Mucosa of descending colon (tissue), 3 donors: ENCODE measurements around the gene PLAC1. TPM values are rescaled to one million over a fixed set of nuclear protein-coding genes. Genes with fewer than 3 reads are reported as not detected.

Source experiments
- ATAC-seq: fragments of 200-7000 bp; cut with Tn5 transposase; one replicate; pipeline ENCODE4 v1.9.1; 2020; ENCODE audit warnings: mild to moderate bottlenecking, moderate library complexity
- DNase-seq, 3 donors: peaks; one replicate each; pipeline ENCODE4 v3.0.0-alpha.2; 2020
- H3K36me3 ChIP-seq: fragments of 200-600 bp; one replicate; pipeline ENCODE4 v1.8.0; 2021; ENCODE audit warnings: low read depth, mild to moderate bottlenecking
- H3K4me1 ChIP-seq: fragments of 200-600 bp; one replicate; pipeline ENCODE4 v1.8.0; 2021; ENCODE audit warnings: low read depth, mild to moderate bottlenecking
- H3K4me3 ChIP-seq: fragments of 200-600 bp; one replicate; pipeline ENCODE4 v1.8.0; 2021; ENCODE audit warnings: mild to moderate bottlenecking
- H3K9me3 ChIP-seq: fragments of 200-600 bp; one replicate; pipeline ENCODE4 v1.8.0; 2021; ENCODE audit warnings: mild to moderate bottlenecking
- intact Hi-C, 2 donors: fragments of 100-400 bp; cut with DNase I in 1 of 2; cut with micrococcal nuclease in 1 of 2; formaldehyde crosslinking; loops; one replicate each; pipeline versions ENCODE4 v1.11.0 to v1.11.1; 2022; cut with DNase I, micrococcal nuclease
- total RNA-seq, 3 donors: library from RNA; stranded (reverse); fragmentation: NEBNext Ultra II Directional in 2 of 3; extraction: Animal tissue kit (Norgen Biotek cat#: 25700) in 2 of 3; gene quantifications; one replicate each; pipeline versions ENCODE4 v1.2.1 to v1.2.4, GENCODE V29; 2021 to 2023
- TF ChIP-seq, protein P1 (sequence below): fragments of 200-600 bp; IDR thresholded peaks from one replicate; pipeline ENCODE4 v1.8.0; 2022; ENCODE audit warnings: antibody characterized with exemption, mild to moderate bottlenecking
- donor health status: DM: no; HTN: no; CAD: no; lungs with moderate emphysema.
- donor health status: DM: no; HTN: no; CAD: no.
- donor health status: DM: no; HTN: yes; CAD: no.

PLAC1 gene
- total RNA-seq, 3 donors from 2014 or later = not detected

DNA sequence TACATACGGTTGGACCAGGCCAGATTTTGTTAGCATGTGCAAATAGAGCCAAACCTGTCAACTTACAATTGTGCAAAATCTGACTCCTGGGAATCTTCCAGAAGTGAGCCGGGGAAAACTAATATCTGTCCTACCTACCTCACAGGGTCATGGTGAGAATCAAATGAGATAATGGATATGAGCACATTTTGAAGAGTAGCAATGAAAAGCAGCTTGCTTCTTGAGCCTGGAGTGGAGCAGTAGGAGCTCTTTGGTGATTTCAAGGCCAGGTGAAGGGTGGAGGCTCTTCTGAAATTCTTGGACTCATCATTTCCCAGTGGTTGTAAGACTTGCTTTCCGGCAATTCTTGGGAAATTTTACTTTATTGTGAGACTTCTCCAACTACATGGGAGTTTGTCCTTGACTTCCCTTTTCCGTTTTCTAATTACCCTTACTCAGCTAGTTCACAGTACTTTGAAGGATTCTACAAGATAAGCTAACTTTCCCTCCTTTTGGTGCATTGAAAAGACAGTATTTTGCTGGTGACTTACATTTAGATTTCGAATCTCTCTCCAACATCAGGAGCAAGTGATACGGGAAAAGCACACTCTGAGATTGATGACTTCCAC is 12.2 kb downstream of the PLAC1 start:
- no peaks in the 10 kb centered on the region for H3K36me3 ChIP-seq
- intact Hi-C loops = no loop called here
- DNase-seq = no peak
- H3K9me3 ChIP-seq = no peaks in the 10 kb centered on the region
- H3K4me1 ChIP-seq = no peaks in the 10 kb centered on the region
- H3K4me3 ChIP-seq = no peak overlapping the region
- ATAC-seq = no peak
- TF ChIP-seq, protein P1, sequence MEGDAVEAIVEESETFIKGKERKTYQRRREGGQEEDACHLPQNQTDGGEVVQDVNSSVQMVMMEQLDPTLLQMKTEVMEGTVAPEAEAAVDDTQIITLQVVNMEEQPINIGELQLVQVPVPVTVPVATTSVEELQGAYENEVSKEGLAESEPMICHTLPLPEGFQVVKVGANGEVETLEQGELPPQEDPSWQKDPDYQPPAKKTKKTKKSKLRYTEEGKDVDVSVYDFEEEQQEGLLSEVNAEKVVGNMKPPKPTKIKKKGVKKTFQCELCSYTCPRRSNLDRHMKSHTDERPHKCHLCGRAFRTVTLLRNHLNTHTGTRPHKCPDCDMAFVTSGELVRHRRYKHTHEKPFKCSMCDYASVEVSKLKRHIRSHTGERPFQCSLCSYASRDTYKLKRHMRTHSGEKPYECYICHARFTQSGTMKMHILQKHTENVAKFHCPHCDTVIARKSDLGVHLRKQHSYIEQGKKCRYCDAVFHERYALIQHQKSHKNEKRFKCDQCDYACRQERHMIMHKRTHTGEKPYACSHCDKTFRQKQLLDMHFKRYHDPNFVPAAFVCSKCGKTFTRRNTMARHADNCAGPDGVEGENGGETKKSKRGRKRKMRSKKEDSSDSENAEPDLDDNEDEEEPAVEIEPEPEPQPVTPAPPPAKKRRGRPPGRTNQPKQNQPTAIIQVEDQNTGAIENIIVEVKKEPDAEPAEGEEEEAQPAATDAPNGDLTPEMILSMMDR = no peak

DNA sequence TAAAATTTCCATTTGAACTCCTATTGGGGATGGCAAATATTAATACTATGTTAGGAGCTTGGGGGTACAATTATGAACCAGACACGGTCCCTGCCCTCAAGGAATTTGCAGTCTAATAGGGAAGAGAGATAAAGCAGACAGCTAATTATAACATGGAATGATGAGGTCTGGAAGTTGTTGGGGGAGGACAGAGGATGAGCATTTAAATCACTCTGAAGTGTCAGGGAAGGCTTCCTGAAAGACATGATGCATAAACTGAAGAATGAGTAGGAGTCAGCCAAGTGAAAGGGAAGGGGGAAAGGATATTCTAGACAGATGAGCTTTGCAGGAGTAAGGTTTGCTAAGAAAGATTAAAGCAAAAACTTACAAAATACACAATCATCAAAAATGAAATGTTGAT is 15.9 kb downstream of the PLAC1 start:
- DNase-seq (no peak), ATAC-seq (no peak)
- intact Hi-C loops = no loop called here
- H3K4me1 ChIP-seq = no peaks in the 10 kb centered on the region
- TF ChIP-seq, protein P1 = no peak
- H3K9me3 ChIP-seq = no peaks in the 10 kb centered on the region
- H3K4me3 ChIP-seq = no peak overlapping the region
- no peaks in the 10 kb centered on the region for H3K36me3 ChIP-seq

DNA sequence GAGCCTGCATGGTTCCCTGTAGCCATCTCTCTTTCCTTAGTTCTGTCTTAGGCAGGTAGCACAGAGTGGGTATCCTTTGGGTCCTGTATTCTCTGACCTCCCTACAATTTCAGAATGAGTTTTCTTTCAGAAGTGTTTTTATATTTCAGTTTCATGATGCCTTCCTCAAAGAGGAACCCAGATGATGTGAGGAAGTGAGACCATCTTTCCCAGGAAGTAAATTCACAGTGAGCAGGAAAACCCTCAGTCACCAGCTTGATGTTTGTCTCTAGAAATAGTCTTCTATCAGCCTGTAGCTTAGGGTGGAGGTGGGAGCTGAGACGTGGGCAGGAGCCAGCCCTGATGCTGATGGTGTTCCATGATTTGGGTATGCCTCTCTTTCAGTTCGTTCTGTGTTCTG is 16.9 kb downstream of the PLAC1 start:
- Histone ChIP-seq H3K9me3 (no peaks in the 10 kb centered on the region), H3K4me1 (no peaks in the 10 kb centered on the region), H3K4me3 (no peak overlapping the region), H3K36me3 (no peaks in the 10 kb centered on the region)
- DNase-seq (no peak), ATAC-seq (no peak)
- intact Hi-C loops = no loop called here
- TF ChIP-seq, protein P1 = no peak

DNA sequence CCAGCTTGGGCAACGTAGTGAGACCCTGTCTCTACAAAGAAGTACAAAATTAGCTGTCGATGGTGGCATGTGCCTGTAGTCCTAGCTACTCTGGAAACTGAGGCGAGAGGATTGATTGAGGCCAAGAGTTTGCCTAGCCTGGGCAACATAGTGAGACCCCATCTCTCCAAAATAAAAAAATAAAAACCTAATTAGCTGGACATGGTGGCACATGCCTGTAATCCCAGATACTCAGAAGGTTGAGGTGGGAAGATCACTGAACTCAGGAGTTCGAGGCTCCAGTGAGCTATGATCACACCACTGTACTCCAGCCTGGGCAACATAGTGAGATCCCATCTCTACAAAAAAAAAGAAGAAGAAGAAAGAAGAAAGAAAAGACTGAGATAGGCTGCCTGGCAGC is 17.4 kb downstream of the PLAC1 start:
- TF ChIP-seq, protein P1 = no peak
- DNase-seq = no peak
- Histone ChIP-seq H3K4me3 (no peak overlapping the region), H3K9me3 (no peaks in the 10 kb centered on the region), H3K4me1 (no peaks in the 10 kb centered on the region), H3K36me3 (no peaks in the 10 kb centered on the region)
- intact Hi-C loops = no loop called here
- no peak for ATAC-seq

DNA sequence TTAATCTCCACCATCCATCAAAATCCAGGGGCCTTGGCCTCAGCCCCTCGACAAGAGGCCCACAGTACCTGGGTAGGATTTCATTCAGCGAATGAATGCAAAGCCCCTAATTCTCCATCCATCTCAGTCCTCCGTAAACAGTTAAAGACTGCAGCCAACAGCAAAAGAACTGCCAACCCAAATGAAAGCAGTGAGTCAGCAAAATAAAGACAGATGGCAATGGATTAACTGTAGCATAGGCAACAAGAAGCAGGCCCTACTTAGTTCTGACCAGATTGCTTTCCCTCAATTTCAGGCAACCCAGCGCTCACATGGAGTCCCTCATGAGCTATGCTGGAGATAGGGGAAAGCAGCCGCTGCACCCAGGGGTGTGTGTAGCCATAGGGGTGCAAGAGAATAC is 21.4 kb downstream of the PLAC1 start:
- no peak for ATAC-seq
- TF ChIP-seq, protein P1 = no peak
- Histone ChIP-seq H3K9me3 (no peaks in the 10 kb centered on the region), H3K36me3 (no peaks in the 10 kb centered on the region), H3K4me3 (no peak overlapping the region), H3K4me1 (no peaks in the 10 kb centered on the region)
- DNase-seq = no peak
- intact Hi-C loops = no loop called here

DNA sequence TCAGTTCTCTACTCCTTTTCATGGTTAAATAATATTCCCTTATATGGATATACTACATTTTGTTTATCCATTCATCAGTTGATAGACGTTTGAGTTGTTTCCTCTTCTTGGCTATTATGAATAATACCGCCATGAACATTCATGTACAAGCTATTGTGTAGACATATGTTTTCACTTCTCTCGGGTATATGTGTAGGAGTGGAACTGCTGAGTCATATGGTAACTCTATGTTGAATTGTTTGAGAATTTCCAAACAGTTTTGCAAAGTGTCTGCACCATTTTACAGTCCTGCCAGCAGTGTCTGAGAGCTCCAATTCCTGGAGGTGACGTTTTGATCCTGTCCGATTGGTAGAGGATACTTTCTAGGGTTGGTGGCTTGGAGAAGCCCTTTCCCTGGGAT is 23.6 kb downstream of the PLAC1 start:
- DNase-seq = no peak
- H3K4me1 ChIP-seq = no peaks in the 10 kb centered on the region
- no peaks in the 10 kb centered on the region for H3K36me3 ChIP-seq
- intact Hi-C loops = no loop called here
- TF ChIP-seq, protein P1 = no peak
- no peaks in the 10 kb centered on the region for H3K9me3 ChIP-seq
- ATAC-seq = no peak
- H3K4me3 ChIP-seq = no peak overlapping the region
